ENCODE data around the gene POLR1G. TPM values are rescaled to one million over a fixed set of nuclear protein-coding genes. Genes with fewer than 3 reads are reported as not detected.

Gene POLR1G
- total RNA-seq, 2 donors from 2014 or later = 6.6 to 8.9 TPM

DNA sequence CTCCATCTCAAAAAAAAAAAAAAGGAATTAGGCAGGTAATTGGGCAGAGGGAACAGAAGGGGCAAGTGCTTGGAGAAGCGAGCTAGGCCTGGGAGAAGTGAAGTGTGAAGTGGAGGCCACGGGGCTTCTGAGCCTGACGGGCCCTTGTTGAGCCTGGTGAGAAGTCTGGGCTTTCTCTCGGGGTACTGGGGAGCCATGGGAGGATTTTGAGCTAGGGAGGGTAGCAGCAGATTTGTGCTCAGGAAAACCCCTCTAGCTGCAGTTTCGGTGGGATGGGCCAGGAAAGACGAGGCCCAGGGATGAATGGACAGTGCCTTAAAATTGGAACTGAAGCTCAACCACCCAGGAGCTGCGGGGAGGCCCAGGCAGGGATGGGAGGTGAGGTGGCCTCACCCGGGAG is 8.0 kb downstream of the POLR1G start:
- intact Hi-C loops (cut with DNase I) = no loop called here
- no peak for DNase-seq (ENCODE audit: low spot score)
- no peaks in the 10 kb centered on the region for H3K27me3 ChIP-seq (replicated peaks; ENCODE audit: insufficient read depth)
- no peak overlapping the region for H3K4me3 ChIP-seq
- no peaks in the 10 kb centered on the region for H3K4me1 ChIP-seq (replicated peaks)
- no peak overlapping the region for H3K27ac ChIP-seq
- peaks cover 0 to 3% of the 10 kb centered on the region in 2 donors for H3K36me3 ChIP-seq
- 96% methylated on average over 8 of the region's 8 CpGs for WGBS
- H3K9me3 ChIP-seq = no peaks in the 10 kb centered on the region
- TF ChIP-seq POLR2A (IDR thresholded peaks at IDR 0.05) (no peak), CTCF (IDR thresholded peaks at IDR 0.05) (no peak), POLR2AphosphoS5 (IDR thresholded peaks at IDR 0.05) (no peak)

DNA sequence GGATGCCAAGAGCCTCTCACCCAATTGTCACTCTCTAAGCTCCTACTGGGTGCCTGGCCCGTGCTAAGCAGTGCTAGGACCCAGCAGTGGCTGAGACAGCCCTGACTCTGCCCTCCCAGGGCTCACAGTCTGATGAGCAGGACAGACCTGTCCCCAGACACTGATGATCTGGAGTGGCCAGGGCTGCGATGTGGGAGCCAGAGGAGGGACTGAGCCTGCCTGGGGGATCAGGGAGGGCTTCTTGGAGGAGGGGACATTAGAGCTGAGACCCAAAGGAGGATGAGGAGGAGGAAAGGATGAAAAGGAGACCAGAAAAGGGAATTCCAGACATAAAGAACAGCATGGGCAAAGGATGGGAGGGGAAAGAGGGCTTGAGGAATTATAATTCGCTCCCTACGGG is 10.7 kb downstream of the POLR1G start:
- no peak overlapping the region for H3K4me3 ChIP-seq
- no peak for DNase-seq (ENCODE audit: low spot score)
- no peaks in the 10 kb centered on the region for H3K27me3 ChIP-seq (replicated peaks; ENCODE audit: insufficient read depth)
- H3K4me1 ChIP-seq (replicated peaks) = no peaks in the 10 kb centered on the region
- no peak for TF ChIP-seq POLR2A (IDR thresholded peaks at IDR 0.05)
- peaks cover 0 to 3% of the 10 kb centered on the region in 2 donors for H3K36me3 ChIP-seq
- no peak overlapping the region for H3K27ac ChIP-seq
- intact Hi-C loops (cut with DNase I) = no loop called here
- WGBS = 86% methylated on average over 4 of the region's 4 CpGs
- H3K9me3 ChIP-seq = no peaks in the 10 kb centered on the region

- Histone ChIP-seq H3K27ac (no peak overlapping the region), H3K36me3 (no peaks in the 10 kb centered on the region), H3K27me3 (replicated peaks; ENCODE audit: insufficient read depth) (no peaks in the 10 kb centered on the region), H3K4me3 (no peak overlapping the region), H3K9me3 (no peaks in the 10 kb centered on the region), H3K4me1 (replicated peaks) (no peaks in the 10 kb centered on the region)
- DNase-seq (ENCODE audit: low spot score) = no peak
- intact Hi-C loops (cut with DNase I) = no loop called here
- 78% methylated on average over 9 of the region's 9 CpGs for WGBS
- TF ChIP-seq POLR2AphosphoS5 (IDR thresholded peaks at IDR 0.05) (no peak), POLR2A (IDR thresholded peaks at IDR 0.05) (no peak), CTCF (IDR thresholded peaks at IDR 0.05) (no peak)
Observed at GRCh38 chr19:45418802-45419201, 12.4 kb downstream of the POLR1G start.

DNA sequence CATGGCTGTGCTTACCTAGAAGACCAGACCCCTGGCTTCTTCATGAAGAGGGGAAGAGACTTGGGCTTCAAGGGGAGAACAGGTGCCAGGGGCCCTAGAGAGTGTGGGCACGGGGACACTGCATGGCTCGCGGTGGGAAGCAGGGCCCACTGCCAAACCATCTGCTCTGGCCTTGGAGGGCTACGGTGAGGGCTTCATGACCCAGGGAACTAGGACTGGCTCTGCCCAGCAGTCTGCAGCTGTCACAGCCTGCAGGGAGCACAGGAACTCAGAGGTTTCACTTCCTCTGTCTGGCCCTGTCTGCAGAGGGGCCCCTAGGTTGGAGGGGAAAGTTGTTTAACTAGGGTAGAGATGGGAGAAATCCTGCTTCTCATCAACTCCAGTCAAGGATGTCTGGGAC is 13.0 kb downstream of the POLR1G start:
- no peak for DNase-seq (ENCODE audit: low spot score)
- H3K36me3 ChIP-seq = no peaks in the 10 kb centered on the region
- no peak for TF ChIP-seq POLR2AphosphoS5 (IDR thresholded peaks at IDR 0.05)
- no peak for TF ChIP-seq POLR2A (IDR thresholded peaks at IDR 0.05)
- TF ChIP-seq CTCF (IDR thresholded peaks at IDR 0.05) = no peak
- no peaks in the 10 kb centered on the region for H3K27me3 ChIP-seq (replicated peaks; ENCODE audit: insufficient read depth)
- no peaks in the 10 kb centered on the region for H3K4me1 ChIP-seq (replicated peaks)
- 77% methylated on average over 4 of the region's 4 CpGs for WGBS
- no peak overlapping the region for H3K27ac ChIP-seq
- no peaks in the 10 kb centered on the region for H3K9me3 ChIP-seq
- intact Hi-C loops (cut with DNase I) = no loop called here
- no peak overlapping the region for H3K4me3 ChIP-seq

DNA sequence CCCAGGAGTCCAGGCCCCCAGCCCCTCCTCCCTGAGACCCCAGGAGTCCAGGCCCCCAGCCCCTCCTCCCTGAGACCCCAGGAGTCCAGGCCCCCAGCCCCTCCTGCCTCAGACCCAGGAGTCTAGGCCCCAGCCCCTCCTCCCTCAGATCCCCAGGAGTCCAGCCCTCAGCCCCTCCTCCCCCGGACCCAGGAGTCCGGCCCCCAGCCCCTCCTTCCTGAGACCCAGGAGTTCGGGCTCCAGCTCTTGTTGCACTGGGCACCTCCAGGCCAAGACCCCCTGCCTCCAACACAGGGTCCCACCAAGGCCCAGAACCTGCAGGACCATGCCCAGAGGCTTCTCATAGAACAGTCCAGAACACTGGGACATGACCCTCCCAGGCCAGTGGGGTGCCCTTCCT is 13.5 kb downstream of the POLR1G start:
- Histone ChIP-seq H3K36me3 (no peaks in the 10 kb centered on the region), H3K4me3 (no peak overlapping the region), H3K9me3 (no peaks in the 10 kb centered on the region), H3K27me3 (replicated peaks; ENCODE audit: insufficient read depth) (no peaks in the 10 kb centered on the region), H3K4me1 (replicated peaks) (no peaks in the 10 kb centered on the region), H3K27ac (no peak overlapping the region)
- intact Hi-C loops (cut with DNase I) = no loop called here
- TF ChIP-seq POLR2A (IDR thresholded peaks at IDR 0.05) = no peak
- TF ChIP-seq CTCF (IDR thresholded peaks at IDR 0.05) = no peak
- no peak for DNase-seq (ENCODE audit: low spot score)
- 44% methylated on average over 3 of the region's 3 CpGs for WGBS

All from prostate gland (tissue), 2 donors.